Peyer's patch (tissue), 4 donors: ENCODE measurements around the gene TMEM184A.

ENCODE experiments used
- POLR2A ChIP-seq, 2 donors: fragments of 450-650 bp; IDR thresholded peaks; one replicate each; pipeline ENCODE4 v1.5.1; 2017; ENCODE audit warnings: antibody characterized with exemption in 2 of 2, mild to moderate bottlenecking in 2 of 2, moderate library complexity in 2 of 2
- TF ChIP-seq, protein P1 (sequence below), 6 experiments: fragments of 450-650 bp in 4 of 6; fragments of 200-600 bp in 2 of 6; sonication (generic) in 1 of 6; IDR thresholded peaks; one replicate each; pipeline ENCODE4 v1.5.1; 2017 to 2019; ENCODE audit warnings: antibody characterized with exemption in 6 of 6, mild to moderate bottlenecking in 3 of 6, moderate library complexity in 1 of 6

DNA sequence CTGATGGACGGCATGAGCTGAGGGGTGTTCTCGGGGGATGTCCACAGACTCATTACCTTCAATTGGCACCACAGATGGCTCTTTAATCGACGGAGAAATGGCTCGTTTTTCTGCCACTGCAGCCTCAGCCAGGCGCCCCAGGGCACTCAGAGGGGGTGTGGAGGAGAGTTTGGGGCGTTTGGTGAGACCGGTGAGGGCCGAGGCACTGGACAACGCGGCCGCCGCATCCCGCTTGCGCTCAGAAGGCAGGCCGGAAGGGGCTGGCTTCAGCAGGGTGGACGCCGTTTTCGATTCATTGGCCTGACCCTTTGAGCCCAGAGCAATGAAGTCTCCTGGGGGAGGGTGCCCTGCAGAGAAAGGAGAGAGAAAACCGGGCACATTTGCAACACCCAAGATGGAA is 53.2 kb downstream of the TMEM184A start:
- TF ChIP-seq, protein P1, sequence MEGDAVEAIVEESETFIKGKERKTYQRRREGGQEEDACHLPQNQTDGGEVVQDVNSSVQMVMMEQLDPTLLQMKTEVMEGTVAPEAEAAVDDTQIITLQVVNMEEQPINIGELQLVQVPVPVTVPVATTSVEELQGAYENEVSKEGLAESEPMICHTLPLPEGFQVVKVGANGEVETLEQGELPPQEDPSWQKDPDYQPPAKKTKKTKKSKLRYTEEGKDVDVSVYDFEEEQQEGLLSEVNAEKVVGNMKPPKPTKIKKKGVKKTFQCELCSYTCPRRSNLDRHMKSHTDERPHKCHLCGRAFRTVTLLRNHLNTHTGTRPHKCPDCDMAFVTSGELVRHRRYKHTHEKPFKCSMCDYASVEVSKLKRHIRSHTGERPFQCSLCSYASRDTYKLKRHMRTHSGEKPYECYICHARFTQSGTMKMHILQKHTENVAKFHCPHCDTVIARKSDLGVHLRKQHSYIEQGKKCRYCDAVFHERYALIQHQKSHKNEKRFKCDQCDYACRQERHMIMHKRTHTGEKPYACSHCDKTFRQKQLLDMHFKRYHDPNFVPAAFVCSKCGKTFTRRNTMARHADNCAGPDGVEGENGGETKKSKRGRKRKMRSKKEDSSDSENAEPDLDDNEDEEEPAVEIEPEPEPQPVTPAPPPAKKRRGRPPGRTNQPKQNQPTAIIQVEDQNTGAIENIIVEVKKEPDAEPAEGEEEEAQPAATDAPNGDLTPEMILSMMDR (IDR thresholded peaks at IDR 0.05) = no peak
- TF ChIP-seq POLR2A (IDR thresholded peaks at IDR 0.05) = no peak
